Measurements from ENCODE around the gene HYAL3. TPM values are rescaled to one million over a fixed set of nuclear protein-coding genes. Genes with fewer than 3 reads are reported as not detected.

HYAL3 gene
- total and polyA plus RNA-seq, 2 of the 8 experiments (the other 6 are each of a cell fraction or from before 2014, with no cell fraction given): 3.2 to 12.2 TPM

- TF ChIP-seq TAF7 (optimal IDR thresholded peaks at IDR 0.05; ENCODE audit: borderline replicate concordance, low read depth, low read length): no peak
- peak; percentile 56 for TF ChIP-seq JUND (IDR thresholded peaks at IDR 0.05; ENCODE audit: low read length)
- 0 out of 4 replicates have a peak, but pooled peaks of 1 of the 2 experiments have one; percentile 14 for TF ChIP-seq HDAC2 (IDR thresholded peaks at IDR 0.05; ENCODE audit: borderline replicate concordance in 1 of 2, low read depth in 2 of 2, low read length in 2 of 2)
- TF ChIP-seq ATF2 (IDR thresholded peaks at IDR 0.05; ENCODE audit: low read length): peak; percentile 95
- TF ChIP-seq NANOG (IDR thresholded peaks at IDR 0.05; ENCODE audit: insufficient read depth, low read depth, low read length, poor library complexity, severe bottlenecking): peak; percentile 40
- TF ChIP-seq RAD21 (IDR thresholded peaks at IDR 0.05 in 1 of 2, conservative IDR thresholded peaks at IDR 0.05 in 1 of 2; ENCODE audit: low read depth in 2 of 2, low read length in 2 of 2): peak; percentile 37 to 57
- TF ChIP-seq SP1 (IDR thresholded peaks at IDR 0.05; ENCODE audit: low read depth, low read length): peak; percentile 31; the same call in 1 of the 2 replicates
- TF ChIP-seq EGR1 (IDR thresholded peaks at IDR 0.05; ENCODE audit: borderline replicate concordance, low read depth, low read length): peak; percentile 75
- TF ChIP-seq CBX8 (IDR thresholded peaks at IDR 0.05; ENCODE audit: borderline replicate concordance, low read depth, low read length): no peak
- TF ChIP-seq HDAC6 (IDR thresholded peaks at IDR 0.05; ENCODE audit: low read depth, low read length): no peak
- TF ChIP-seq EZH2 (IDR thresholded peaks at IDR 0.05; ENCODE audit: low read depth, low read length, severe bottlenecking): peak; percentile 10
Measured at GRCh38 chr3:50274371-50275104, 24.7 kb downstream of the HYAL3 start (continued).

Measured in H1 (cell line).